ENCODE data around the gene PAX6. TPM values are rescaled to one million over a fixed set of nuclear protein-coding genes. Genes with fewer than 3 reads are reported as not detected.
"Not testable (repeated sequence)": the region's sequence is repeated elsewhere in the genome, so short reads cannot be mapped to it uniquely, and the experiment has no call there.

The PAX6 gene
- total RNA-seq, 1 donor from 2014 or later = 0.03 TPM

DNA sequence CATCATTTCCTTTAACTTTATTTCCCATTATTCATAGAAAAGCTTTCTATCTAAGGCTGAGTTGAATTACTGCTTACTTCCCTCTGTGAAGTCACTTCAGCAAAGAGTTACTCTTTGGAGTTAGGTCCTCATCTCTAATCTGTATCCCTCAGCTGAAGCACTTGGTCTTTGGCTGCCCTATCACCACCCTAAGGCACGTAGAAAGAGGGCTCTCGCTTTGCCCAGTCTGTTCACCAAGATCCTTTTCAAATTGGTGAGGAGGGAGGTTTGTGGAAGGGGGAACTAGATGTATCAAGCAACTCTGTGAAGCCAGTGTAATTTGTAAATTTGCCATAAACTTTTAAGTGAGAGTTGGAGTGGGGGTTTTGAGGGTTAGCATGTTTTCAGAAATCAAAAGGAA is 43.4 kb downstream of the PAX6 start:
- DNase-seq (ENCODE audit: low spot score) = no peak

GRCh38 chr11:31767066-31767465 is 44.1 kb downstream of the PAX6 start:
- DNase-seq (ENCODE audit: low spot score) = no peak

- DNase-seq (ENCODE audit: low spot score) = no peak
Measured at GRCh38 chr11:31764766-31765165, 46.4 kb downstream of the PAX6 start.

DNA sequence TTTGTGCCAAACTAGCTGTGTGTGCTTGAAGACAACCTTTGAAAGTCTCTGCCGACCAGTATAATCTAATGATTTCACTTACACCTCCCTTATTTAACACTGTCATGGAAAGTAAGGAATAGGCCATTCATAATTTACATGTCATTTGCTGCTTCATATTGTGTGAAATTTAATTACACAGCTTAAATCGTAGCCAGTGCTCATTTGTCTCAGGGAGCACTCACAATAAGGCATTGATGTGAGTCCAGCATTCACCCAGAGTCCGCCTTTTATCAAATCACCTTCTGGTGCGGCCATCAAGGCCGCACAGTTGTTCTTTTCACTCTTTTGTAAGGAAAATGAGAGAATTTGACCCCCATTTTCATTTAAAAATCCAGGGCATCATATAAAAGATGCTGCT is 46.9 kb downstream of the PAX6 start:
- DNase-seq (ENCODE audit: low spot score) = no peak

- DNase-seq (ENCODE audit: low spot score) = no peak
Measured at GRCh38 chr11:31763296-31763695, 47.8 kb downstream of the PAX6 start.

GRCh38 chr11:31761636-31762035 is 49.5 kb downstream of the PAX6 start:
- no peak for DNase-seq (ENCODE audit: low spot score)

DNA sequence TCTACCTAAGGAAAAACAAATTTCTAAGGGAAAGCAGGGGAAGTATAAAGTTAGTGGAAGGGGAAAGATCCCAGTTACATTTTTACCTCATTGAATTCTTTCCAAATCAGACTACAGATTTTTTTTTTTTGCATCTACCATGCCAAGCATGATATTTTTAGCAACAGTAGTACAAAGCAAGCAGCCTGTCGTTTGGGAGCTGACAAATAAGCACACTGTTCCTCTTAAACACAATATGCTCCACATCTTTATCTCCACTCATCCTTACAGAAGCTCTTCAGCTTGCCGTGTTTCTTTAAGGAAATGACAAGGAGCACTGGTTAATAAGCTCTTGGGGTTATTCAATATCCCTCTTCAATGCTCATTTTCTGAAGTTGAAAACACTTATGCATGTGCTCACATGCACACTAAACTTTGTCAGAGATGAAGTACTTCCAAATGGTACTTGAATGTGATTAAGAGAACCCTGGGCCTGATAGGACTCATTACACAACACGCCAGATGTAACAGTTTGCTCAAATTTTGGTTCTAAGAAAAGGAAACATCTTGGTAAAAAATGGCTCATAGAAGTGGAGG is 53.8 kb downstream of the PAX6 start:
- no peak for DNase-seq (ENCODE audit: low spot score)

DNA sequence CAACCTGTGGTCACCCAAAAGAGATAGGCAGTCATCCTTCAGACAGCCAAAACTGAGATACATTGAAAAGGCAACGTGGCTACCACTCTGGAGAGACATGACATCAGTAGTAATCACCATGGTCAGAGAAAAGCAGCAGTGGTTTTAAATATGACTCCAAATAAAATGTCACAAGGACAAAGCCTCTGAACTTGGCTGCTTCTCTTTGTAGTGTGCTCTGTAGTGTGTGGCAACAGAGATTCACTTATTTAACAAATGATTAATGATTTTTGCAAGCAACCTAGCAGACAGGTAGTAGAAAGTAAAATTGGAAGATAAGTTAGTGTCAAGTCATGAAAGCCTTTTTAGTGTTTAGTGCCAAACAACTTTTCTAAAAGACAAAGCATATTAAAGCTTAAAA is 63.5 kb downstream of the PAX6 start:
- no peak for DNase-seq (ENCODE audit: low spot score)

DNA sequence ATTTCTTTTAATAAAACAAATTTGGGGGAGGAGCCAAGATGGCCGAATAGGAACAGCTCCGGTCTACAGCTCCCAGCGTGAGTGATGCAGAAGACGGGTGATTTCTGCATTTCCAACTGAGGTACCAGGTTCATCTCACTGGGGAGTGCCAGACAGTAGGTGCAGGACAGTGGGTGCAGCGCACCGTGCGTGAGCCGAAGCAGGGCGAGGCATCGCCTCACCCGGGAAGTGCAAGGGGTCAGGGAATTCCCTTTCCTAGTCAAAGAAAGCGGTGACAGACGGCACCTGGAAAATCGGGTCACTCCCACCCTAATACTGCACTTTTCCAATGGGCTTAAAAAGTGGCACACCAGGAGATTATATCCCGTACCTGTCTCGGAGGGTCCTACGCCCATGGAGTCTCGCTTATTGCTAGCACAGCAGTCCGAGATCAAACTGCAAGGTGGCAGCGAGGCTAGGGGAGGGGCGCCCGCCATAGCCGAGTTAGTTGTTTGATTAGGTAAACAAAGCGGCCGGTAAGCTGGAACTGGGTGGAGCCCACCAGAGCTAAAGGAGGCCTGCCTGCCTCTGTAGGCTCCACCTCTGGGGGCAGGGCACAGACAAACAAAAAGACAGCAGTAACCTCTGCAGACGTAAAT is 70.3 kb downstream of the PAX6 start:
- DNase-seq (ENCODE audit: low spot score) = not testable (repeated sequence)

DNA sequence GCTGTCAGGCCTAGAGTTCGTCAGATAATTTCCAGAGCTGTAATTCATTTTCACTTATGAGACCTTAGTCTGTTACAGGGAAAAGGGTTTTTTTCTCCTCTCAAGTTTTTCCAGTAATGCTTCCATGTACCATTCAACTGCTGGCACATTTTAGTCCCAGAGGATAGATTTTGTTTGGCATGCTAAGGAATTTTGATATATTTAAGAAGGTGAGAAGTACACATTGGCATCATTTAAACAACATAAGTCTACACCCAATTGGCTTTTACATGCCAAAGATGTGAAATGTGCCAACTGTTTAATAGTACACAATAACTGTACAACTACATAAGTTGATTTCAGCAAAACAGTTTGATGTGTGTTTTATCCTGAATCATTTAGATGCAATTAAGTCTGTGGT is 71.0 kb downstream of the PAX6 start:
- no peak for DNase-seq (ENCODE audit: low spot score)

Measured in mucosa of gallbladder (tissue), 1 donor.